BJ (cell line): ENCODE measurements around the gene CYB5R2. TPM values are rescaled to one million over a fixed set of nuclear protein-coding genes. Genes with fewer than 3 reads are reported as not detected.

Source experiments
- CTCF ChIA-PET: fragments of 350-600 bp; formaldehyde crosslinking; extraction: SDS; loops from one replicate; lab custom pipeline; 2021; ENCODE audit warnings: antibody characterized with exemption, inconsistent platforms; lab: Yijun Ruan, JAX
- POLR2A ChIA-PET: fragments of 300-600 bp; sonication (Branson Sonifier 250); formaldehyde crosslinking; extraction: SDS; loops from one replicate; lab custom pipeline; 2021; ENCODE audit warnings: antibody characterized with exemption; lab: Charles Lee
- DNase-seq: peaks from one replicate; pipeline ENCODE4 v3.0.0-alpha.2; 2011; ENCODE audit warnings: low read depth
- H3K27me3 ChIP-seq: 2 replicates; pipeline ENCODE4 v1.6.0; 2011; ENCODE audit warnings: low read length; ENCODE audit not compliant: control insufficient read depth, insufficient read depth
- H3K36me3 ChIP-seq: 2 replicates; pipeline ENCODE4 v1.5.1; 2011; ENCODE audit warnings: low read length; ENCODE audit not compliant: control insufficient read depth, insufficient read depth
- H3K4me3 ChIP-seq: 2 replicates; pipeline ENCODE4 v1.5.1; 2011; ENCODE audit warnings: low read depth, mild to moderate bottlenecking, control low read depth, low read length
- CTCF ChIP-seq: IDR thresholded peaks from 2 replicates; pipeline ENCODE4 v1.5.1; 2011; ENCODE audit warnings: low read depth, mild to moderate bottlenecking, control low read depth, inconsistent platforms, low read length, moderate library complexity; ENCODE audit not compliant: insufficient read depth
- polyA plus RNA-seq: library from polyadenylated mRNA; depleted of rRNA; stranded (reverse); fragments of >200 nt; gene quantifications from 2 replicates; pipeline ENCODE4 v1.2.3, GENCODE V29; 2011

The CYB5R2 gene
- polyA plus RNA-seq, 1 experiment = 49.6 TPM

GRCh38 chr11:7694235-7694634, 20.9 kb upstream of the CYB5R2 start:
- CTCF ChIA-PET = interaction anchor here (0.8 to 1.9 kb wide), 8 partner anchors 10 to 596 kb away, joined by 3 to 9 read pairs (median 3); no protein-coding TSS in a partner anchor
- POLR2A ChIA-PET = interaction anchor here (0.7 kb wide), 1 partner anchor 596 kb away, joined by 3 read pairs; no protein-coding TSS in a partner anchor
- DNase-seq = no peak
- no peaks in the 10 kb centered on the region for H3K36me3 ChIP-seq
- no peak overlapping the region for H3K4me3 ChIP-seq
- no peaks in the 10 kb centered on the region; the same call in 1 of the 2 replicates for H3K27me3 ChIP-seq
- TF ChIP-seq CTCF = no peak

- no peak for TF ChIP-seq CTCF
- H3K27me3 ChIP-seq = no peaks in the 10 kb centered on the region
- no peaks in the 10 kb centered on the region for H3K36me3 ChIP-seq
- no peak overlapping the region for H3K4me3 ChIP-seq
- ChIA-PET CTCF (interaction anchor here (0.7 to 3.3 kb wide), 12 partner anchors 11 to 595 kb away, joined by 3 to 12 read pairs (median 6); partner anchors contain the start of genes CYB5R2 and PPFIBP2), POLR2A (no interaction called here)
- no peak for DNase-seq
Observed at GRCh38 chr11:7692426-7692825, 19.1 kb upstream of the CYB5R2 start.

DNA sequence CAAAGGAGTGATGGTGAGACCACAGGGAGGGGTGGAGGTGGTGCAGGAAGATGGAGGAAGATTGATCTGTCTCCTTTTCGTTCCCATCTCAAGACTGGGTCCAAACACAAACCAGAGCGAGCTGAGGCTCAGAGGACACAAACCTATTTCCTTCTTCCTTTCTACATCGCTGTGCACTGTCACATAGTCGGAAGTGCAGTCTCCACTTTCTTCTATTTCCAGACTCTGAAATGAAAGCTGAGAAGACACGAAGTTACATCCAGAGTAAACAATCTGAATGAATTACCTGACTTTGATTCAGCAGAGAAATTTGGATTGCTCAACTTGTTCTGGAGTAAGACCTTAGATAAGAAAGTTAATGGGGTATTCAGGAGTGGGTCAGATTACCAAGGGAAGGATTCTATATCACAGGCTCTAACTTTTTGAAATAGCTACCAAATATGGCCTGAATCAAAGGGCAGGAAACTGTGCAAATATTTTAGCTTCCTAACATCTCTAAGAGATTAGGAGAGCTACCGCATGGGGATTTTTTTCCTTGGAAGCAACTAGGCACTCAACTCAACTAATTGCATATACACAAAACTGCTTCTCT, 18.6 kb upstream of the CYB5R2 start:
- TF ChIP-seq CTCF = no peak
- Histone ChIP-seq H3K27me3 (no peaks in the 10 kb centered on the region), H3K36me3 (no peaks in the 10 kb centered on the region), H3K4me3 (no peak overlapping the region)
- CTCF ChIA-PET = interaction anchor here (0.7 to 3.3 kb wide), 13 partner anchors 11 to 594 kb away, joined by 3 to 12 read pairs (median 5); partner anchors contain the start of genes CYB5R2 and PPFIBP2
- POLR2A ChIA-PET = no interaction called here
- no peak for DNase-seq

DNA sequence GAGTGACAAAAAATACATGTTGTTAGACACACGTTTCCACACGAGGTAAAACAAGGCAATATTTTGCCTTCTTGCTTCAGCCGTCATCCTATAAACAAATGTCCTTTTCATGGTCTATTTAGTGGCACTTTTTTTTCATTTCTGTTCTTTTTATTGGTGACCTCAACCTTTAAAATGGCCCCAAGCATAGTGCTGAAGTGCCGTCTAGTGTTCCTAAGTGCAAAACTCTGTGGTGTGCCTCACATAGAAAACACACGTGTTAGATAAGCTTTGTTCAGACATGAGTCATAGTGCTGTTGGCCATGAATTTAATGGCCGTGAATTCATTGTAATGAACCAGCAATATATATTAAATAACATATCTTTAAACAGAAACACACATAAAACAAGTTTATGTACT, 17.3 kb upstream of the CYB5R2 start:
- TF ChIP-seq CTCF = no peak
- H3K27me3 ChIP-seq = no peaks in the 10 kb centered on the region
- ChIA-PET CTCF (interaction anchor here (0.8 to 3.3 kb wide), 10 partner anchors 9 to 593 kb away, joined by 3 to 12 read pairs (median 6); partner anchors contain the start of gene EIF3F), POLR2A (no interaction called here)
- no peaks in the 10 kb centered on the region for H3K36me3 ChIP-seq
- no peak overlapping the region for H3K4me3 ChIP-seq
- no peak for DNase-seq

DNA sequence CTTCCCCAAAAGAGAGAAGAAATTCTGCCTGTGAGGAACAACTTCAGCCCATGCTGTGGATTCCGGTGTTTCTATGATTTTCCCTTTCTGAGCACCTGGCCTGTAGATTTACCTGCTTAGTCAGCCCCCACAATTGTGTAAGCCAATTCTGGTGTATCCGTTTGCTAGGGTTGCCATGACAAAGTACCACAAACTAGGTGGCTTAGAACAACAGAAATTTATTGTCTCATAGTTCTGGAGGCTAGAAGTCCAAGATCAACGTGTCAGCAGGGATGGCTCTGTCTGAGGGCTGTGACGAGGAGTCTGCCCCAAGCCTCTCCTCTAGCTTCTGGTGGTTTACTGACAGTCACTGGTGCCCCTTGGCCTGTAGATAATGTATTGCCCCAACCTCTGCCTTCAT, 15.9 kb upstream of the CYB5R2 start:
- CTCF ChIA-PET = interaction anchor here (0.6 to 1.9 kb wide), 9 partner anchors 12 to 1263 kb away, joined by 3 to 7 read pairs (median 3); no protein-coding TSS in a partner anchor
- Histone ChIP-seq H3K4me3 (no peak overlapping the region), H3K27me3 (no peaks in the 10 kb centered on the region), H3K36me3 (no peaks in the 10 kb centered on the region)
- no peak for DNase-seq
- TF ChIP-seq CTCF = no peak
- POLR2A ChIA-PET = no interaction called here
